Esophagus squamous epithelium (tissue), 5 donors: ENCODE data around the gene FNDC1. TPM values are rescaled to one million over a fixed set of nuclear protein-coding genes. Genes with fewer than 3 reads are reported as not detected.

Experiments
- DNase-seq: peaks from one replicate; lab custom pipeline; 2025; lab: John Stamatoyannopoulos, UW
- H3K27ac ChIP-seq, 4 donors: fragments of 200-600 bp; sonication (generic); one replicate each; pipeline ENCODE4 v1.5.1; 2016 to 2019; ENCODE audit warnings: mild to moderate bottlenecking in 1 of 4
- H3K27me3 ChIP-seq, 4 donors: fragments of 200-600 bp; sonication (generic); 1 replicate in 3 of 4; 2 replicates in 1 of 4; pipeline versions ENCODE4 v1.5.1 to v1.6.0; 2017 to 2021; ENCODE audit warnings: antibody characterized with exemption in 1 of 4
- H3K36me3 ChIP-seq, 3 donors: fragments of 200-600 bp; sonication (generic); one replicate each; pipeline ENCODE4 v1.5.1; 2016 to 2019
- H3K4me1 ChIP-seq, 3 donors: fragments of 200-600 bp; sonication (generic); one replicate each; pipeline ENCODE4 v1.5.1; 2017 to 2019
- H3K4me3 ChIP-seq, 4 donors: fragments of 200-600 bp; sonication (generic); 1 replicate in 3 of 4; 2 replicates in 1 of 4; pipeline ENCODE4 v1.5.1; 2016 to 2019; ENCODE audit warnings: mild to moderate bottlenecking in 2 of 4, moderate library complexity in 1 of 4
- H3K9me3 ChIP-seq, 3 donors: fragments of 200-600 bp; sonication (generic); one replicate each; pipeline ENCODE4 v1.5.1; 2016 to 2019
- CTCF ChIP-seq, 6 experiments: fragments of 450-650 bp in 4 of 6; fragments of 200-600 bp in 2 of 6; sonication (generic) in 2 of 6; IDR thresholded peaks; one replicate each; pipeline ENCODE4 v1.5.1; 2016 to 2019; ENCODE audit warnings: antibody characterized with exemption in 6 of 6, mild to moderate bottlenecking in 4 of 6, moderate library complexity in 4 of 6
- POLR2A ChIP-seq, 4 donors: fragments of 450-650 bp; IDR thresholded peaks; one replicate each; pipeline ENCODE4 v1.6.1; 2017; ENCODE audit warnings: antibody characterized with exemption in 4 of 4, mild to moderate bottlenecking in 4 of 4, moderate library complexity in 3 of 4
- WGBS, 2 donors: methylation state at CpG; one replicate each; pipeline ENCODE4 v1.1.5; 2018; 5-methylcytosine and 5-hydroxymethylcytosine counted together
- intact Hi-C: fragments of 100-400 bp; cut with DNase I; formaldehyde crosslinking; loops from one replicate; pipeline ENCODE4 v1.15.0; 2022
- total RNA-seq, 4 donors: library from RNA; depleted of rRNA; stranded (reverse); fragments of >200 nt; gene quantifications; one replicate each; pipeline ENCODE4 v1.1.0, GENCODE V29; 2016
- donor health status: DM: yes; HTN: yes; CAD: no.

The FNDC1 gene
- total RNA-seq, 4 donors from 2014 or later, result 0.04 to 0.38 (median 0.06) TPM; not detected in 1

- no peak for TF ChIP-seq CTCF (IDR thresholded peaks at IDR 0.05)
- Histone ChIP-seq H3K36me3 (no peaks in the 10 kb centered on the region), H3K27me3 (no peaks in the 10 kb centered on the region), H3K9me3 (no peaks in the 10 kb centered on the region), H3K4me3 (no peak overlapping the region), H3K4me1 (no peaks in the 10 kb centered on the region), H3K27ac (no peak overlapping the region)
- 0 to 14% methylated on average over 1 of the region's 1 CpG for WGBS, 2 donors
- intact Hi-C loops, result no loop called here
- DNase-seq, result no peak
These were observed 139.0 kb downstream of the FNDC1 start for GRCh38 chr6:159308198-159308597.

- WGBS, 2 donors, result 75 to 78% methylated on average over 1 of the region's 1 CpG
- Histone ChIP-seq H3K9me3 (no peaks in the 10 kb centered on the region), H3K27me3 (no peaks in the 10 kb centered on the region), H3K4me3 (no peak overlapping the region), H3K36me3 (no peaks in the 10 kb centered on the region), H3K4me1 (no peaks in the 10 kb centered on the region), H3K27ac (no peak overlapping the region)
- no peak for DNase-seq
- intact Hi-C loops, result no loop called here
- no peak for TF ChIP-seq CTCF (IDR thresholded peaks at IDR 0.05)
- TF ChIP-seq POLR2A (IDR thresholded peaks at IDR 0.05), result no peak
These were observed 140.5 kb downstream of the FNDC1 start for GRCh38 chr6:159309723-159310122.

GRCh38 chr6:159311618-159312017 lies 142.4 kb downstream of the FNDC1 start:
- H3K4me1 ChIP-seq, result no peaks in the 10 kb centered on the region
- H3K27me3 ChIP-seq, result no peaks in the 10 kb centered on the region
- no peaks in the 10 kb centered on the region for H3K9me3 ChIP-seq
- TF ChIP-seq CTCF (IDR thresholded peaks at IDR 0.05) (peak in 1 of 6 experiments; percentile 18), POLR2A (IDR thresholded peaks at IDR 0.05) (no peak)
- 39 to 43% methylated on average over 4 of the region's 4 CpGs for WGBS, 2 donors
- H3K4me3 ChIP-seq, result no peak overlapping the region
- DNase-seq, result no peak
- H3K36me3 ChIP-seq, result no peaks in the 10 kb centered on the region
- intact Hi-C loops, result no loop called here
- H3K27ac ChIP-seq, result no peak overlapping the region

GRCh38 chr6:159312206-159312605 lies 143.0 kb downstream of the FNDC1 start:
- no peaks in the 10 kb centered on the region for H3K27me3 ChIP-seq
- TF ChIP-seq POLR2A (IDR thresholded peaks at IDR 0.05) (no peak), CTCF (IDR thresholded peaks at IDR 0.05) (no peak)
- DNase-seq, result no peak
- WGBS, 2 donors, result 17 to 19% methylated on average over 1 of the region's 1 CpG
- H3K36me3 ChIP-seq, result no peaks in the 10 kb centered on the region
- H3K9me3 ChIP-seq, result no peaks in the 10 kb centered on the region
- H3K4me1 ChIP-seq, result no peaks in the 10 kb centered on the region
- no peak overlapping the region for H3K4me3 ChIP-seq
- H3K27ac ChIP-seq, result no peak overlapping the region
- intact Hi-C loops, result no loop called here

- Histone ChIP-seq H3K4me1 (no peaks in the 10 kb centered on the region), H3K9me3 (no peaks in the 10 kb centered on the region), H3K36me3 (no peaks in the 10 kb centered on the region), H3K27ac (no peak overlapping the region), H3K4me3 (no peak overlapping the region), H3K27me3 (no peaks in the 10 kb centered on the region)
- no peak for DNase-seq
- intact Hi-C loops, result no loop called here
- WGBS, 2 donors, result 73 to 81% methylated on average over 4 to 6 of the region's 6 CpGs
- TF ChIP-seq CTCF (IDR thresholded peaks at IDR 0.05), result no peak
- no peak for TF ChIP-seq POLR2A (IDR thresholded peaks at IDR 0.05)
These were observed 143.8 kb downstream of the FNDC1 start for GRCh38 chr6:159313018-159313417.
